ENCODE results near the gene LDB3.
"Not testable (repeated sequence)": the region's sequence is repeated elsewhere in the genome, so short reads cannot be mapped to it uniquely, and the experiment has no call there.

LDB3 gene

GRCh38 chr10:86668297-86669165, at the start of gene LDB3:
LDB3 (plus strand) TSS chr10:86668511; CDS start chr10:86668692, 181 bp downstream.
- peak in 2 of 14 donors; percentile 33 to 54 for DNase-seq

- no peak for DNase-seq
These were observed 40.0 kb upstream of the LDB3 start for GRCh38 chr10:86628311-86628710.

GRCh38 chr10:86630079-86630478, 38.2 kb upstream of the LDB3 start:
- DNase-seq: no peak

- DNase-seq: peak in 2 of 14 donors; percentile 16 to 27
These were observed 36.1 kb upstream of the LDB3 start for GRCh38 chr10:86632009-86632800.

- DNase-seq: no peak
These were observed 35.4 kb upstream of the LDB3 start for GRCh38 chr10:86632951-86633350.

GRCh38 chr10:86635402-86635801, 32.9 kb upstream of the LDB3 start:
- DNase-seq: no peak

GRCh38 chr10:86636311-86636710, 32.0 kb upstream of the LDB3 start:
- DNase-seq: no peak

- no peak for DNase-seq
These were observed 26.3 kb upstream of the LDB3 start for GRCh38 chr10:86642021-86642420.

GRCh38 chr10:86642499-86642898, 25.8 kb upstream of the LDB3 start:
- DNase-seq: no peak

- DNase-seq: no peak
These were observed 24.0 kb upstream of the LDB3 start for GRCh38 chr10:86644152-86644793.

- no peak for DNase-seq
These were observed 23.4 kb upstream of the LDB3 start for GRCh38 chr10:86644794-86645445.

- DNase-seq: not testable (repeated sequence)
These were observed 22.6 kb upstream of the LDB3 start for GRCh38 chr10:86645621-86646165.

- no peak for DNase-seq
These were observed 21.8 kb upstream of the LDB3 start for GRCh38 chr10:86646532-86646931.

- DNase-seq: no peak
These were observed 21.4 kb upstream of the LDB3 start for GRCh38 chr10:86646933-86647332.

- DNase-seq: no peak
These were observed 20.3 kb upstream of the LDB3 start for GRCh38 chr10:86647773-86648703.

GRCh38 chr10:86648704-86649427, 19.4 kb upstream of the LDB3 start:
- no peak for DNase-seq

GRCh38 chr10:86649471-86650150, 18.7 kb upstream of the LDB3 start:
- no peak for DNase-seq

GRCh38 chr10:86650151-86650550, 18.2 kb upstream of the LDB3 start:
- no peak for DNase-seq

- DNase-seq: no peak
These were observed 17.3 kb upstream of the LDB3 start for GRCh38 chr10:86651021-86651471.
